ENCODE results near the gene HEATR1. TPM values are rescaled to one million over a fixed set of nuclear protein-coding genes. Genes with fewer than 3 reads are reported as not detected.

The HEATR1 gene
- total and polyA plus RNA-seq, 2 donors (not counting 1 experiment from before 2014, with no cell fraction given) = 6.1 to 50.6 TPM

DNA sequence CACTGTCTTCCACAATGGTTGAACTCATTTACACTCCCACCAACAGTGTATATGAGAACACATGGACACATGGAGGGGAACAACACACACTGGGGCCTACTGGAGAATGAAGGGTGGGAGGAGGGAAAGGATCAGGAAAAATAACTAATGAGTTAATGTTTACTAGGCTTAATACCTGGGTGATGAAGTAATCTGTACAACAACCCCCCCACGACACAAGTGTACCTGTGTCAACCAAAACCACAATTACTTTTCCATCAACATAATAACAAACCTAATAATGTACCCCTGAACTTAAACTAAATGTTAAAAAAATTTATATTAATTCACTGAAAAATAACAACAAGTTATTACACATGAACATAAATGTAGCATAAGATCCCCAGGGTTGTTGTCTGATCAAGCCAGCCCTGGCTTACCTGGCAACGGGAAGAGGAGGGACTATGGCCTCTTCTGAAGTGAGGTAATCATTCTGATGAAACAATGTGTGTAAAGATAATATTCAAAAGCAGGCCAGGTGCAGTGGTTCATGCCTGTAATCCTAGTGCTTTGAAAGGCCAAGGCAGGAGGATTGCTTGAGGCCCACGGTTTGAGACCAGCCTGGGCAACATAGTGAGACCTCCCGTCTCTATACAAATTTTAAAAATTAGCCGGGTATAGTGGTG lies 40.8 kb upstream of the HEATR1 start:
- no peaks in the 10 kb centered on the region for H3K4me1 Mint-ChIP-seq
- H3K27me3 Mint-ChIP-seq = peaks cover 2% of the 10 kb centered on the region
- H3K4me2 ChIP-seq (replicated peaks; ENCODE audit: low read depth, low read length, poor library complexity, severe bottlenecking) = no peak overlapping the region
- H3K4me3 ChIP-seq (ENCODE audit: control extremely low read depth in 1 of 5, extremely low read depth in 1 of 5, insufficient read depth in 1 of 5, low read depth in 2 of 5, low read length in 4 of 5) = no peak overlapping the region
- no peak for TF ChIP-seq EZH2 (IDR thresholded peaks at IDR 0.05; ENCODE audit: borderline replicate concordance, insufficient read depth, low read depth, low read length, poor library complexity, severe bottlenecking)
- TF ChIP-seq, protein P1, sequence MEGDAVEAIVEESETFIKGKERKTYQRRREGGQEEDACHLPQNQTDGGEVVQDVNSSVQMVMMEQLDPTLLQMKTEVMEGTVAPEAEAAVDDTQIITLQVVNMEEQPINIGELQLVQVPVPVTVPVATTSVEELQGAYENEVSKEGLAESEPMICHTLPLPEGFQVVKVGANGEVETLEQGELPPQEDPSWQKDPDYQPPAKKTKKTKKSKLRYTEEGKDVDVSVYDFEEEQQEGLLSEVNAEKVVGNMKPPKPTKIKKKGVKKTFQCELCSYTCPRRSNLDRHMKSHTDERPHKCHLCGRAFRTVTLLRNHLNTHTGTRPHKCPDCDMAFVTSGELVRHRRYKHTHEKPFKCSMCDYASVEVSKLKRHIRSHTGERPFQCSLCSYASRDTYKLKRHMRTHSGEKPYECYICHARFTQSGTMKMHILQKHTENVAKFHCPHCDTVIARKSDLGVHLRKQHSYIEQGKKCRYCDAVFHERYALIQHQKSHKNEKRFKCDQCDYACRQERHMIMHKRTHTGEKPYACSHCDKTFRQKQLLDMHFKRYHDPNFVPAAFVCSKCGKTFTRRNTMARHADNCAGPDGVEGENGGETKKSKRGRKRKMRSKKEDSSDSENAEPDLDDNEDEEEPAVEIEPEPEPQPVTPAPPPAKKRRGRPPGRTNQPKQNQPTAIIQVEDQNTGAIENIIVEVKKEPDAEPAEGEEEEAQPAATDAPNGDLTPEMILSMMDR (IDR thresholded peaks at IDR 0.05) = no peak
- no peaks in the 10 kb centered on the region for H4K20me1 ChIP-seq (ENCODE audit: control insufficient read depth, insufficient read depth, low read length, poor library complexity, severe bottlenecking)
- WGBS (ENCODE audit: insufficient coverage) = 89% methylated on average over 2 of the region's 5 CpGs
- H2AFZ ChIP-seq (ENCODE audit: insufficient read depth, low read depth, low read length, poor library complexity, severe bottlenecking) = no peak overlapping the region
- H3K9ac ChIP-seq (ENCODE audit: low read length) = no peak overlapping the region
- no peak overlapping the region for H3K27ac ChIP-seq (ENCODE audit: low read length in 2 of 2)
- H3K9me3 ChIP-seq (ENCODE audit: control extremely low read depth in 1 of 3, control insufficient read depth in 2 of 3, insufficient read depth in 1 of 3, low read length in 2 of 3) = no peaks in the 10 kb centered on the region
- H3K27me3 ChIP-seq (replicated peaks in 1 of 4; ENCODE audit: control extremely low read depth in 1 of 4, control insufficient read depth in 3 of 4, insufficient read depth in 4 of 4, low read length in 3 of 4) = peaks cover 0 to 3% (median 0%) of the 10 kb centered on the region in 4 experiments
- no peak for ATAC-seq (ENCODE audit: low read depth)
- POLR2A ChIA-PET = no interaction called here
- H3K27ac Mint-ChIP-seq = no peak overlapping the region
- DNase-seq = no peak
- no peak overlapping the region for H3K4me3 Mint-ChIP-seq
- no peaks in the 10 kb centered on the region for H3K36me3 ChIP-seq (replicated peaks in 1 of 2; ENCODE audit: control extremely low read depth in 1 of 2, control insufficient read depth in 1 of 2, extremely low read depth in 1 of 2, insufficient read depth in 2 of 2, low read length in 1 of 2)
- H3K4me1 ChIP-seq (ENCODE audit: control insufficient read depth in 2 of 2, insufficient read depth in 2 of 2, low read length in 2 of 2) = no peaks in the 10 kb centered on the region
- H3K79me2 ChIP-seq (ENCODE audit: control insufficient read depth, insufficient read depth, low read length) = no peaks in the 10 kb centered on the region
- CTCF ChIA-PET = no interaction called here
- no peaks in the 10 kb centered on the region for H3K9me3 Mint-ChIP-seq (ENCODE audit: insufficient read depth)
- intact Hi-C loops (cut with micrococcal nuclease) = no loop called here

- intact Hi-C loops (cut with micrococcal nuclease) = no loop called here
- CTCF ChIA-PET = no interaction called here
Observed at GRCh38 chr1:236642763-236643162, 38.4 kb upstream of the HEATR1 start.

More at GRCh38 chr1:236642763-236643162, 38.4 kb upstream of the HEATR1 start:
- no peak overlapping the region for H3K27ac Mint-ChIP-seq
- H3K9me3 Mint-ChIP-seq (ENCODE audit: insufficient read depth) = no peaks in the 10 kb centered on the region
- Histone ChIP-seq H3K4me2 (replicated peaks; ENCODE audit: low read depth, low read length, poor library complexity, severe bottlenecking) (no peak overlapping the region), H3K4me3 (ENCODE audit: control extremely low read depth in 1 of 5, extremely low read depth in 1 of 5, insufficient read depth in 1 of 5, low read depth in 2 of 5, low read length in 4 of 5) (no peak overlapping the region), H3K27me3 (replicated peaks in 1 of 4; ENCODE audit: control extremely low read depth in 1 of 4, control insufficient read depth in 3 of 4, insufficient read depth in 4 of 4, low read length in 3 of 4) (peaks cover 0 to 3% (median 0%) of the 10 kb centered on the region in 4 experiments), H2AFZ (ENCODE audit: insufficient read depth, low read depth, low read length, poor library complexity, severe bottlenecking) (no peak overlapping the region), H4K20me1 (ENCODE audit: control insufficient read depth, insufficient read depth, low read length, poor library complexity, severe bottlenecking) (no peaks in the 10 kb centered on the region), H3K79me2 (ENCODE audit: control insufficient read depth, insufficient read depth, low read length) (no peaks in the 10 kb centered on the region), H3K9me3 (ENCODE audit: control extremely low read depth in 1 of 3, control insufficient read depth in 2 of 3, insufficient read depth in 1 of 3, low read length in 2 of 3) (no peaks in the 10 kb centered on the region), H3K36me3 (replicated peaks in 1 of 2; ENCODE audit: control extremely low read depth in 1 of 2, control insufficient read depth in 1 of 2, extremely low read depth in 1 of 2, insufficient read depth in 2 of 2, low read length in 1 of 2) (no peaks in the 10 kb centered on the region), H3K4me1 (ENCODE audit: control insufficient read depth in 2 of 2, insufficient read depth in 2 of 2, low read length in 2 of 2) (no peaks in the 10 kb centered on the region), H3K9ac (ENCODE audit: low read length) (no peak overlapping the region), H3K27ac (ENCODE audit: low read length in 2 of 2) (no peak overlapping the region)
- WGBS (ENCODE audit: insufficient coverage) = 77% methylated on average over 3 of the region's 4 CpGs
- no peak for DNase-seq
- no peak for ATAC-seq (ENCODE audit: low read depth)
- H3K4me3 Mint-ChIP-seq = no peak overlapping the region
- no peak for TF ChIP-seq EZH2 (IDR thresholded peaks at IDR 0.05; ENCODE audit: borderline replicate concordance, insufficient read depth, low read depth, low read length, poor library complexity, severe bottlenecking)
- TF ChIP-seq, protein P1 (IDR thresholded peaks at IDR 0.05) = no peak
- POLR2A ChIA-PET = no interaction called here
- no peaks in the 10 kb centered on the region for H3K4me1 Mint-ChIP-seq
- peaks cover 10% of the 10 kb centered on the region for H3K27me3 Mint-ChIP-seq

Data from B cell (primary cell).